IPS-NIHi7 (cell line): ENCODE data around the gene AUTS2.
"Not testable (repeated sequence)": the region's sequence is repeated elsewhere in the genome, so short reads cannot be mapped to it uniquely, and the experiment has no call there.

ENCODE experiments used
- DNase-seq: peaks from one replicate; pipeline ENCODE4 v3.0.0; 2012; ENCODE audit warnings: mixed read lengths; ENCODE audit errors: extremely low spot score

Gene AUTS2

DNA sequence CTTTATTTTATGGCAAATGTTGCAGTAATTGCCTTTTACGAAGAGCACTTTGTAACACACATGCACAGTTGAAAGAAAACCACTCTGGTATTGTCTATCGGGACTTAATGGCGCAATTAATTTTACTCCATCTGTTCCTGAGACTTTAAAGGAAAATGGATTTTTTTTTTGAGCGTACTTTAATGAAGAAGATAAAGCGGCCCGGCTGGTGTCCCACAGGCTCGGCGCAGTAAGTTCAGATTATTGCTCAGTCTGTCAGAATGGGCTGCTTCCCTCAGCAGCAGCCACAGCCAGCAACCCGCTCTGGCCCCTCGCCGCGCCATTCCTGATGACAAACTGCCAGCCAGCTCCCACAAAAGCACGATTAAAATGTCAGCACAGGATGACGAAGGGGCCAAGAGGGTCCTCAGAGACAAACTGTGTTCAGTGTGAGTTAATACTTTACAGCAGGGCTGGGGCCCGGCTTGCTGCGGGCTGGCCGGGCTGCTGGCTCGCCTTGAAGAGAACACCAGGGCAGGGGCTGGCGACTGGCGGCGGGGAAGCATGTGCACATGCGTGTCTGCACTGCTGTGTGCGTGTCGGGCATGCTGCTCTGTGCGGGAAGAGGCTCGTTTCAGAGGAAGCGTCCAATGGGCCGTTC, 1032.7 kb downstream of the AUTS2 start:
- DNase-seq, result no peak

DNA sequence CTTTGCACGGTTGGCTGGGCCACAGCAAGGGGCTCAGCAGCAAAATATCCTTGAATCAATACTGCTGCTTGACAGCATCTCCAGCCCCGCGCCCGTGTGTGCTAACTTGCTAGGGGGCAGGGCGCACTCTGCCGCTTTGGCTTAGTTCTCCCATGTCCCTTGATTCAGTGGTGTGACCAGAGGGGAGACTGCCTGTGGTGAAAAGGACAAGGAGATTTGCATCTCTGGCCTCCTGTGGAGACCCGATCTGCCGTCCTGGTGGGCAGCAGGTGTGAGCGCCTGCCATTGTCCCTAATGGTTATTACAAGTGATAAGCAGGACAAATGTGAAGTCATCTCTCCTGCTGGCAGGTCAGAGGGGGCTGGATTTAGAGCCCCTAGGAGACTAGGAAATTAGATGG, 1033.4 kb downstream of the AUTS2 start:
- DNase-seq, result no peak

DNA sequence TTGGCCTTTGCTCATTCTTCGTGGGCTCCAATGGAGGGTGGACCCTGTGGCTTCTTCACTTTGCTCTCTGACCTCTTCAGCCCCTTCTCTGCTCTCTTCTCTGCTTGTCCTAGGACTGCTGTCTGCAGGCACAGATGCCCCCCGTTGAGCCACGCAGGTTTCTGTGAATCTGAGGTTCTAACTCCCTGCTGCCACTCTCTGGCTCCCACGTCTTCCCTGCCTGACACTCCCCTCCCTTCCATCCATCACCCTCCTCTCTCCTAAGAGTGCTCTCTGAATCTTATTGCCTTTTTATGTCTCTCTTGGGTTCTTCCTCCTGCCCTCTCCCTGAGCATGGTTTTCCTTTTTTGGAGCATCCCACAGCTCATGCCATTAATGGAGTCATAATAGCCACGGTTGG, 1034.1 kb downstream of the AUTS2 start:
- no peak for DNase-seq

DNA sequence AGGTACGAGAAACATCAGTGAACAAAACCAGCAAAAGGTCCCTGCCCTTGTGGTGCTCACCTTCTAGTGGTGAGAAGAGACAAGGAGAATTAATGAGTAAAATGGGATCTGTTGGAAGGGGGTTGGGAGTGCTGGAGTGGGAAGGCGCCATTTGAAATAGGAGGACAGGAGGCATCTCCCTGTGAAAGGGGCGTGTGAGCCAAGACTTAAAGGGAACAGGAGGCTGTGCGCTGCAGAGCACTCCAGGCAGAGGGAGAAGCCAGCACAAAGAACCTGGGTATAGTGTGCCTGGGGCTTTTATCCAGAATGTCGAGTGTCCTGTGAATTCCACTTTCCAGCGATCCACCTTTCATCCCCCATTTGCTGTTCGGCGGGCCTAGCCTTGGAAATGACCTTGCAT, 1035.8 kb downstream of the AUTS2 start:
- DNase-seq, result no peak

DNA sequence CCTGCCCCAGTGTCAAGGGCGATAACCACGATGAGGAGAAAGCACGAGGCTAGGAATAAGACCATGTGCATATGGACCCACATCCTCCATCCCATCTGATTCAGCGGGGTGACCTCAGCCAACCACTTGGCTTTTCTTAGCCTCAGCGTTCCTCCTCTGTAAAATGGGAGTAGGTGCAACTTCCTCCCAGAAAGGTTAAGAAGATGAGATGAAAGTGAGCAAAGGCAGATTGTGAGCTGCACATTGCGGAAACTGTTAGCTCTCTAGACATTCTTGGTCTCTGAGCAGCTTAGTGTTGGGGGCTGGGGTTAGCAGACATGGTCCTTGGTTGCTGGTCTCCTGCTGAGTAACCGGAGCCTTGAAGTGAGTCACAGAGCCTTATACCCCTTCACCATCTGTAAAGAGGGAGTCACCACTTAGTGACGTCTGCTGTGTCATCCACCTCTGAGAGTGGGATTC, 1036.4 kb downstream of the AUTS2 start:
- no peak for DNase-seq

DNA sequence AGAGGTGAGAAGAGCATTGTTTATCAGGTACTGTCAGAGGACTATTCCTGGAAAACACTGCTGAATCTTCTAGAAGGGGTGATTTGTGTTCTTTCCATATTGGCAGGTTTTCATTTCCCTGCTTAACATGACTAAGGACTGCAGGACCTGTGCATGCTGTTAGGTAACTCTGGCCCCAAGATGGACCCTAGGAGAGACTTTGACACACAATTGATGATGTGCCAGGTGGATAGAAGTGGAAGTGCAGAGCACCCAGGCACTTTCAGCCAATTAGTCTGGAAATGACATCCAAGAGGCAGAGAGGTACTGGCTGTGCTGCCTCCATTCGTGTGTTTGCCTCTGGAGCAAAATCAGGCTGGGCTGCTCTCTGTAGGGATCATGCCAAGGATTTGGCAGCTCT, 1037.4 kb downstream of the AUTS2 start:
- DNase-seq, result no peak

DNA sequence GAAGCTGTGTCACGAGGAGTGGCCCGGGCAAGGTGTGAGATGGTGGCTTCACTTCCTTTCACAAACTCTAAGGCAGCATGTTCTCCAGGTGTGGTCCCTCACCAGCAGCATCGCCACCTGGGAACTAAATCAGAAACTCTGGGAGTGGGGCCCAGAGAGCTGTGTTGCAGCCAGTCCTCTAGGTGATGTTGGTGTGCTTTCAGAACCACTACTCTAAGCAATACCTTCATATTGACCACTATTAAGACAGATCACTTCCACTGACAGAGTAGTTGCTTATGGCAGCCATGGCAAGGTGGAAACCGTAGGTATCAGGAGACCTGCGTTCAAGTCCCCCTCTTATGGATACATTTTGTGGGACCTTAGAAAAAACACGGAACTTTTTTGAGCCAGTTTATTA, 1037.9 kb downstream of the AUTS2 start:
- no peak for DNase-seq

DNA sequence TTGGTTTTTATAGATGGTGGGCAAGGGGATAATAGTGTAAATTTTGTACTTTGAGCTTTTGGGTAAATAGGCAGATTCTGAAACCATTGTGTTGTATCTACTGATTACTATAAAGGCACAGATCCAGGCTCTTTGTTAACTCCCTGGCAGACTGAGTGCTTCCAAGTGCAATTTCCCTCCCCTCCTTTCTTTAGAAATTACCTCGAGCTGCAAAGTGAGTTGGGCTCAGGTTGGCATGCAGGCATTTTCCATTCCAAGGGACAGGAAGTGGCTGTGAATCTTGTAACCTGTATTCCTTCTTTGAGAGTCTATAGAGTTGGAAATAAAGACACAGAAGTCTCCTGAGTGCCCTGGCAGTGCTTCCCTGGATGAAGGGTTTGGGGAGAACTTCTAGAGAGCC, 1039.5 kb downstream of the AUTS2 start:
- no peak for DNase-seq

DNA sequence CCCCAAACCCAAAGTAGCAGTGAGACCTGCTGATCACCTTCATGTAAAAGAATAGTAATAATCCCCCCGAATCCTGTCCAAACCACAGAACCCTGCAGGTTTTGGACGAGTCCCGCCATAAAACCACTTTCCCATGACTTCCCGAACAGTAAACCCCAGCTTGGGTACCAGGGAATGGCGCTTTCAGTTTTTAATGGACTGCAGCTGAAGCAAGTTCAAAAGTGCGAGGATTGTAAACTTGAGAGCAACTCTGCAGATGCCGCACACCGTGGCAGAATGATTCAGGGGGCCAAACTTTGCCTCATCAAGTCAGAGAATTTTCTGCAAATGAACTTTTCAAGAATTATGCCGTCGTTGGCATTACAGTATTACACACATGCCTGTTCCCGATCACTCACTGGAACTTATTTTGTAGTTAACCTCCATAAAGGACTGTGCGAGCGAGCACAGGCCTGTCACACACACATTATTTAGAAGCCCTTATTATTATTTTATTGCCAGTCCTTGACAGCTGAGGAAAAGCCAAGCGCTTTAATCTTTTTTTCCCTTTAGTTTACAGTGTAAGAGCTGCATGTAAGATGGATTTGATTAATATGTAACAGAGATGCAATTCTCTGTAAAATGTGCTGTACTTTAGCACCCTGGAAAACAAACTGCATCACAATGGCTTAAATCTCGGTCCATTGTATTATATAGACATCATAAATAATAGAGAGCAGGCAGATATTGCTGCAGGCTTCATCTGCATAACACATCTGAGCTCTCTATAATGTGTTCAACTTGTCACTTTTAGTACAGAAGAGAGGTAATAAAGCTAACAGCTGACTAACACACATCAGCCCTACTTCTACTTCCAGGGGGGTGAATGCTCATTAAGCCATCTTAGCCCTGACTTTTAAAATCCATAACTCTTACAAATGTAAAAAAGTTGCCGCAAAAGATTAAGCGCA, 1040.2 kb downstream of the AUTS2 start:
- no peak for DNase-seq

DNA sequence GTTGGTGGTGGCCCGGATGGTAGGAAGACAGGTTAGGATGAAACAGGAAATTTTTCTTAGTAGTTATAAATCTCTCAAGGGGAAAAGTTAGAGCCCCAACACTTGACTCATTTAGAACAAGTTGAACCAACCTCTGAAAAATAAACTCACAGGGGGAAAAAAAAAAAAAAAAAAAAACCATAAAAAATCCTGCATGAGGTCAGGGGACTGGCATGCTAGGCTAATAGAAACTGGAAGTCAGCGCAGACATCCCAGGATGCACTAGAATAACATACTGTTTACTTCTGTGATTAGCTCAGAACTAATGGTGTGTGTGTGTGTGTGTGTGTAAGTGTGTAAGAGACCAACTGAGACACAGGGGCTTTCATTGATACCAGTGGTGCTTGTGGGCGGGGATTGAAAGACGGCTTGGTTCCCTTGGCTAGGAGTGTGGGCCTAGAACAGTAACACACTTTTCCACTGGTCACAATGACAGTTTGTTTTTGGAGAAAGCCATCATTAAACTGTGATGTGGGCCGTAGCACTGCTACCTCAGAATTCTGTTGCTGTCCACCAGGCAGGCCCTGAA, 1042.1 kb downstream of the AUTS2 start:
- no peak for DNase-seq

DNA sequence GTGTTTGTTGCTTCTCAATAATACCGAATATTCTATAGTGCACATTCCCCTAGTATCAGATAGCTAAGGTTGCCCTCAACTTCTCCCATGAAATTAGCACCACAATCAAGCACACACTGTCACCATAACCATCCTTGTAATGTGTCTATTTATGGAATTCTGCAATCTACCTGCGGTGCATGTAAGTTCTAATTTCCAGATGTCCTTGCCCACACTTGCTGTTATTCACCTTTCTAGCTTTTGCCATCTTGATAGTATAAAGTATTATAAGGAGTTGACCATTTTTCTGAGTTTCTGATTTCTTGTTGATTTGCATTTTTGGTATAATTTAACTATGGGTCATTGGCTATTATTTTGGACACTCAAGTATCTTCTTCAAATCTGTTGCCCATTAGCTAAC, 1043.6 kb downstream of the AUTS2 start:
- no peak for DNase-seq

DNA sequence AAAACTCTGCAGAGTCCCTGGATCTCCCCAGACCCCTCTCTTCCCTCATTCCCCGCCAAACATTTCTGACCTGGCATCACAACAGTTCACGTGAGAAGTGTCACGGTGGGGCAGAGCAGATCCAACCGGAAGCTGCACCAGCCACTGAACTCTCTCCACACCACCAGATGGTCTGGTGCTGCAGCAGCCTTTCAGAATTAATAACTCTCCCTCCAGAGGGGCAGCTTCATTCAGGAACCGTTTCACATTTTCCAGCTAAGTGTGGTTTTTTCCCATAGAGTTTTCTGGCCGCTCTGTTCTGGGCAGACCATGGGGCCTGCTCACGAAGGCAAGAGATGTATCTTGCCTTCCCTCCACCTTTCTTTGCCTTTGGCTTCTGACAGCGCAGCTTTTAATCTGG, 1047.0 kb downstream of the AUTS2 start:
- no peak for DNase-seq

DNA sequence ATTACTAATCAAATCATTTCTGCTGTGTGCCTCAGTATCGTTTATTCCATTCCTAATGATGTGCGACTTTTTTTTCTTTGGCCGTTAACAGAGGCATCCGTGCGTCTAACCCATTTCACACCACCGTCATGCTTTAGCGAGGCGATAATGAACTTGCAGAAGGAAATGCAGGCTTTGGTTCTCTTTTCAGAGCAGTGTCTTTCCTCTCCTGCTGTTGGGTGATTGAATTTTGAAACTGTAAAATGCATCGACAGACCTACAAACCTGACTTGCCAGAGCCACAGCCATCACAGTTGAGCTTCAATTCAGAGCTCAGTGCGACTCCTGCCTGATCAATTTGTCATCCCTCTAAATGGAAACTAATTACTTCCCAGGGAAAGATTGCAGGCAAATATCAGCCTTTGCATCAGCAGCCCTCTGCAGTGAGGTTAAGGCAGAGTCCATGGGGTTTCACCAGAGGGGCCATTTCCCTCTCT, 1047.6 kb downstream of the AUTS2 start:
- DNase-seq, result no peak

DNA sequence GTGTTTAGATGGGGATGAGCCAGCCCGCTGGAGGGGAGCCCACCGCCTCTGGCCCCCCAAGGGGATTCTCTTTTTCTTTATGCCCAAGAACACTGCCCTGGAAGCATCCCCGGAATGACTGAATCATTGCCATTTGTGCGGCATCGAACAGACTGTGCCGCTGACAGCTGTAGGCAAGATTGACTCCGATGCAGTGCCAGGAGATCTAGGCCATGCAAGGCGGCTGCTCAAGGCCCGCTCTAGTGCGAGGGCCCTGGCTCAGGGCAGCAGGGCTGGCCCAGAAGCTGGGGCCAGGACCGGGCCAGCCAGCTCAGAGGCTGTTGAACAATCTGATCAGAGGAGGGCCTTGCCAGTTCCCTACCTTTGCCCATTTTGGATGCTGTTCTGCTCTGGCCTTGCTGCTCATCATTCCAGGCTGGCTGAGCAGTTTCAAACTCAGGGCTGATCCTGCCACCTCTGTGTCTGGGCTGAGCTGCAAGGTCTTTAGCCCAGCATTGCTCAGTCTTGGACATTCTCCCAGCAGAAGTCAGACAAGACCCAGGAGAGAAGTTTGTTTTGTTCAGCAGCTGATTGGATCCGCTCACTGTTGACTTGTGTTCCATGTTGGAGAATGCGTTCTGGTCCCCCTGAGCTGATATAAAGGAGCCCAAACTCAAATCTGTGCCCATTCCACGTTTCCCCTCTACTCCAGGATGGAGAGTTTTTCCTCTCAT, 1048.4 kb downstream of the AUTS2 start:
- no peak for DNase-seq

DNA sequence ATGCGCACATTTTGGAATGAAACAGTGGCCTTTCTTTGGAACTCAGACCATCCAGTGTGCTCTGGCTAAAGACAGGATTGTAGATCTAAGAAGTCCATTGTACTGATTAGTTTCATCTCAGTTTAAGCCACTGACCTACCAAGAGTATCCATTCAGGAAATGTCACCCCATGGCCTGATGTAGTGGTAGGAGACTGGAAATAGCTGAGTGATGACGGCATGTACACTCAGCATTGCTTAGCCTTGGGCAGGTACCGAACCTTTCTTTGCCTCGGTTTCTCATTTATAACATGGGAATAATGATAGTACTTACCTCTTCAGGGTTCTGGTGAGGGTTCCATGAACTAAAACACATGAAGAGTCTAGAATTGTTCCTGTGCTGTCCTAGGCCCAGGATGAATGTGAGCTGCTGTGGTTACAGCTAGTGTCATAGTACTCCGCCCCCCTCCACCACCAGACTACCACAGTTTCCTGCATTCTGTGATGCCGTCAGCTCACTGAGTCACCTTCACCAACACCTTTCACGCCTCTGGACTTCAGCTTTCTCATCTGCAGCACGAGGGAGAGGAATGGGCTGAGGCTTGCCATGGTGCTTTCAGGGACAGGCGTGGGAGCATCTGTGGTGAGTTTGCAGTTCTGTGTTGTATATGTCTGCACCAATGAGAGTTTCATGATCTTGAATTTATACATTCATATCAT, 1049.7 kb downstream of the AUTS2 start:
- no peak for DNase-seq

DNA sequence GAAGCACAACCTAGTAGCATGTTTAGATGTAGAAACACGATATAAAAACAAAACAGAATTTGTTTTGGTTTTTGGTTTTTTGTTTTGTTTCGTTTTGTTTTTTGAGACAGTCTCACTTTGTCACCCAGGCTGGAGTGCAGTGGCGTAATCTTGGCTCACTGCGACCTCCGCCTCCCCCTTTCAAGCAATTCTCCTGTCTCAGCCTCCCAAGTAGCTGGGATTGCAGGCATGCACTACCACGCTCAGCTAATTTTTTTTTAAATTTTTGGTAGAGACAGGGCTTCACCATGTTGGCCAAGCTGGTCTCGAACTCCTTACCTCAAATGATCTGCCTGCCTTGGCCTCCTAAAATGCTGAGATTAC, 1050.2 kb downstream of the AUTS2 start:
- DNase-seq, result not testable (repeated sequence)

DNA sequence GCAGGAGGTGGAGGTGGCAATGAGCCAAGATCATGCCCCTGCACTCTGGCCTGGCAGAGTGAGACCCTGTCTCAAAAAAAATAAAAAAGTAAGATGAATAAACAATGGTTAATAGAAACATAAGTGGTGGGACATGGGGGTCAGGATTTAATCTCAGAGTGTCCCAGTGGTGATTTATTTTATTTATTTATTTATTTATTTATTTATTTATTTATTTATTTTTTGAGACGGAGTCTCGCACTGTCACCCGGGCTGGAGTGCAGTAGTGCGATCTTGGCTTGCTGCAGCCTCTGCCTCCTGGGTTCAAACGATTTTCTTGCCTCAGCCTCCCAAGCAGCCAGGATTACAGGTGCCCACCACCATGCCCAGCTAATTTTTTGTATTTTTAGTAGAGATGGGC, 1051.0 kb downstream of the AUTS2 start:
- no peak for DNase-seq

DNA sequence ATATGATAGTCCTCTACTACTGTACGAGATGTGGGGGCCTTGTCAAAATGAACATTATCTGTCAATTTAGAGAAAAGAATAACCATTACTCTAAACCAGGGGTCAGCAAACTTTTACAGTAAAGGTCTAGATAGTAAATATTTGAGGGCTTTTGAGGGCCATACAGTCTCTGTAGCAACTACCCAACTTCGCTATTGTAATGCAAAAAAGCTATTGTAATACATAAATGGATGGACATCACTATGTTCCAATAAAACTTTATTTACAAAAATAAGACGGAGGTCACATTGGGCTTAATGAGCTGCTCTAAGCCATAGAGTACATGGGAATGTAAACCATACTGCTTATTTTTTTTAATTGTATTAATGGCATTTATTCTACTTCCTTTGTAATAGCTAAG, 1055.9 kb downstream of the AUTS2 start:
- no peak for DNase-seq

DNA sequence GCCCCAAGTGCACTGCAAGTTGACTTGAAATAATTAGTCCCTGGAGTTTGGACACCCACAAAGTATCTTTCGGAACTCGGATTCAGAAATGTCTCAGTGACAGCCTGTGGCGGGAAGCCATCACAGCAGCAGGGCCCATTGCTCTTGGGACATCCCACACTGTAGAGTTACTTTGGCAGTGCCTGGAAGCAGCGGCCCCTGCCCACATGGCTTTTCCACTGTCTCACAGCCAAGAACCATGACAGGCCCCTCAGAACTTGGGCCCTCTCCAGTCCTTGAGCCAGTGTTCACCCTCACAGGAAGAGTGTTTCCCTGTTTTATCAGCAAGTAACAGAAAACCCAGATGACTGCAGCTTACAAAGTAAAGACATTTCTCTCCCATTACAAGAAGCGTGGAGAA, 1056.7 kb downstream of the AUTS2 start:
- no peak for DNase-seq

DNA sequence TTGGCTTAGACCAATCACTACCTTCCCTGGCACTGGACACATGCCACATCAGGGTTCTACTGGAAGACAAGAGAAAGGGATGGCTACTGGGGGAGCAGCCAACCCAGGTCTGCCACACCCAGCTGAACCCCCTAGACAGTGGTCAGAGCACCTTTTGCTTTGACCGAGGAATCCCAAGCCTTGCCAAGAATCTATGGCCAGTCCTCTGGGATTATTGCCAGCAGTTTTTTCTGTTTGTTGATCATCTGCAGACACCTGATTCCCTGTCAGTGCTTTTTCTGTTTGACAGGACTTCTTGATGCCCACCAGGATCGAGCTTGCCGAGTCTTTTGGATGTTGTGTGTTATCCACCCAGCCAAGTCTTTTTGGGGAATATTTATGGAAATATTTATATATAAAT, 1057.4 kb downstream of the AUTS2 start:
- no peak for DNase-seq

DNA sequence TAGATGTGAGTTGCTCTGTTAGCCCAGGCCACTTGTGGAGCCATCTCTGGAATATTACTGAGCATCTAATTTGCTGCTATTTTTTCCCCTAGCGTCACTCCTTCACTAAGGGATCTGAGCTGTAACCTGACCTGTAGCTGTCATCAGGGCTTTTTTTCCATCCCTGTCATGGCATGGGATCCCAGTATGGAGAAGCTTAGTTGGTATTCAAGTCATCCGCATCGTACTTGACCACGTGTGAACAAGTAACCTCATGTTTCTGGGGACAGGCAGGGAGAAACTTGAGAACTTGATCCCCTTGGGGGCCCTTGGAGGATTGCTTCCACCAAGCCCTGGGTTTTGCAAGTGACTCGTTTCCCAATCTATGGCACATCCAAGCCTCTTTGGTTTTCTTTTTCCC, 1059.3 kb downstream of the AUTS2 start:
- no peak for DNase-seq
